WTC11 (cell line): ENCODE results near the gene ERCC5.

Experiments used
- ATF6 ChIP-seq: sonication (generic); formaldehyde crosslinking; IDR thresholded peaks from 2 replicates; pipeline ENCODE4 v1.8.1; 2023; ENCODE audit warnings: mild to moderate bottlenecking, missing genetic modification reagents
- CTCF ChIP-seq: fragments of 200-600 bp; IDR thresholded peaks from 2 replicates; pipeline ENCODE4 v1.8.0; 2022; ENCODE audit warnings: antibody characterized with exemption
- E2F5 ChIP-seq: sonication (generic); formaldehyde crosslinking; IDR thresholded peaks from 2 replicates; pipeline ENCODE4 v1.8.1; 2022; ENCODE audit warnings: mild to moderate bottlenecking, moderate library complexity, missing genetic modification reagents
- ELF4 ChIP-seq: sonication (generic); formaldehyde crosslinking; IDR thresholded peaks from 2 replicates; pipeline ENCODE4 v1.8.1; 2022; ENCODE audit warnings: low read depth, mild to moderate bottlenecking, moderate library complexity, missing genetic modification reagents
- FOXJ3 ChIP-seq: sonication (generic); formaldehyde crosslinking; IDR thresholded peaks from 2 replicates; pipeline ENCODE4 v1.9.0; 2021; ENCODE audit warnings: missing genetic modification reagents, mild to moderate bottlenecking, borderline replicate concordance
- JUN ChIP-seq: sonication (generic); formaldehyde crosslinking; IDR thresholded peaks from 2 replicates; pipeline ENCODE4 v1.8.0; 2023; ENCODE audit warnings: mild to moderate bottlenecking, missing genetic modification reagents
- NR2C2 ChIP-seq: sonication (generic); formaldehyde crosslinking; IDR thresholded peaks from 2 replicates; pipeline ENCODE4 v1.8.0; 2022; ENCODE audit warnings: mild to moderate bottlenecking, missing genetic modification reagents
- SP1 ChIP-seq: sonication (generic); formaldehyde crosslinking; conservative IDR thresholded peaks from 2 replicates; pipeline ENCODE4 v1.8.1; 2022; ENCODE audit warnings: missing genetic modification reagents
- TEAD4 ChIP-seq: sonication (generic); formaldehyde crosslinking; IDR thresholded peaks from 2 replicates; pipeline ENCODE4 v1.8.0; 2022; ENCODE audit warnings: mild to moderate bottlenecking, missing genetic modification reagents
- TP53 ChIP-seq: sonication (generic); formaldehyde crosslinking; IDR thresholded peaks from 2 replicates; pipeline ENCODE4 v1.8.1; 2023; ENCODE audit warnings: mild to moderate bottlenecking, missing genetic modification reagents
- USF2 ChIP-seq: sonication (generic); formaldehyde crosslinking; IDR thresholded peaks from 2 replicates; pipeline ENCODE4 v1.8.1; 2023; ENCODE audit warnings: mild to moderate bottlenecking, missing genetic modification reagents, moderate library complexity

- TF ChIP-seq CTCF: no peak
- no peak for TF ChIP-seq TP53
- no peak for TF ChIP-seq ATF6 (CRISPR knock-in tag)
- TF ChIP-seq USF2 (CRISPR knock-in tag): no peak
- no peak for TF ChIP-seq JUN (CRISPR knock-in tag)
- no peak for TF ChIP-seq FOXJ3 (CRISPR knock-in tag)
- TF ChIP-seq ELF4: no peak
- no peak for TF ChIP-seq NR2C2 (CRISPR knock-in tag)
- no peak for TF ChIP-seq TEAD4
- TF ChIP-seq SP1: no peak
- TF ChIP-seq E2F5 (CRISPR knock-in tag): no peak
Observed at GRCh38 chr13:102907016-102907756, 61.4 kb downstream of the ERCC5 start.
